GM19099 (cell line): ENCODE data around the gene TGM2.

Experiments used
- POLR2A ChIP-seq: IDR thresholded peaks from 3 replicates; pipeline ENCODE4 v1.6.1; 2011; ENCODE audit warnings: low read depth; ENCODE audit not compliant: insufficient read length; ENCODE audit errors: extremely low read depth

The TGM2 gene

DNA sequence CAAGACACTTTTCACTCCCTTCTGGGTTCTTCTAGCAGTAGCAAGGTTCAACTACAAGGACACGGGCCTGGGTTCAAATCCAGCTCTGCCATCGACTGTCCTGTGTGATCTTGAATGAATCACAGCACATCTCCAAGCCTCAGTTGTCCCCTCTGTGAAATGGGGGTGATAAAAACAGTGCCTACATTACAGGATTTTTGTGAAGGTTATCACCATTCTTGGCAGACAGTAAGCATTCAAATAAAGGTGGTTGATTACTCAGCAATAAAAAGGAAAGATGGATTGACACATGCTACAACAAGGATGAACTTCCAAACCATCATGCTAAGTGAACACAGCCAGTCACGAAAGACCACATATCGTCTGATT lies 6.6 kb upstream of the TGM2 start:
- no peak for TF ChIP-seq POLR2A

DNA sequence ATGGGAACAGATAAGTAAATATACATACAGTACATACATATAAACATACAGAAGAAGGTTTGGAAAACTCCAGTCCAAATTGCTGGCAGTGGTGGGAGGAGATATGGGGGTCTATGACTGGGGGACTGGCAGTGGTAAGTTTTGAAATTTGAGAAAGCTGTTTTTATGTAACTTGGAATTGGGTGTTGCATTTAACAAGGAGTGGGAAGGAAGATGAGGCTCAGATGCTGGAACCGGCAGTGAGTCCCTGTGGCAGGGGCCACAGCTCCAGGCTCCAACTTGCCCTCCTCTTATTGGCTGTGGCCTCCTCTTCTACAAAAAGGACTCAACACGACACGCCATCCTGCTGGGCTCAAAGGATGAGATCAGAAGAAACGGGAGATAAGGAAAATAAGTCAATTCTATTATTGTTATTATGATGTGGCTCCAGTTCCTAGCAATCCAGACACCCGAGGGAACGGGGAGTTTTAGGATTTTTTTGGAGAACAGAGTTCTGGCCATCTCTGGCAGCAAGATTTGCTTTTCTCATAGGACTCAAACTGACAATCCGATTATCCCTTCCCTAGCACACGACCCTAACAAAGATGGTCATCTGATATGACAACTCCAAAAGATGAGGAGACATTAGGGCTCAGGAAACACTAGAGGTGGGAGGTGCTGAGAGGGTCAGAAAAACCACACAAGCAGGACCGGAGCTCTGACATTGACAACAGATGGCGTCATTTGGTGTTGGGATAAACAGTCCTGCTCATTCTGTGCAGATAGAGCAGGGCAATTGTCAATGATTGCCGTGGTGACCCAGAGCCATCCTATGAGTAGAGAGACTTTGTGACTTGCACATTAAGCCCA lies 6.0 kb upstream of the TGM2 start:
- TF ChIP-seq POLR2A = no peak

DNA sequence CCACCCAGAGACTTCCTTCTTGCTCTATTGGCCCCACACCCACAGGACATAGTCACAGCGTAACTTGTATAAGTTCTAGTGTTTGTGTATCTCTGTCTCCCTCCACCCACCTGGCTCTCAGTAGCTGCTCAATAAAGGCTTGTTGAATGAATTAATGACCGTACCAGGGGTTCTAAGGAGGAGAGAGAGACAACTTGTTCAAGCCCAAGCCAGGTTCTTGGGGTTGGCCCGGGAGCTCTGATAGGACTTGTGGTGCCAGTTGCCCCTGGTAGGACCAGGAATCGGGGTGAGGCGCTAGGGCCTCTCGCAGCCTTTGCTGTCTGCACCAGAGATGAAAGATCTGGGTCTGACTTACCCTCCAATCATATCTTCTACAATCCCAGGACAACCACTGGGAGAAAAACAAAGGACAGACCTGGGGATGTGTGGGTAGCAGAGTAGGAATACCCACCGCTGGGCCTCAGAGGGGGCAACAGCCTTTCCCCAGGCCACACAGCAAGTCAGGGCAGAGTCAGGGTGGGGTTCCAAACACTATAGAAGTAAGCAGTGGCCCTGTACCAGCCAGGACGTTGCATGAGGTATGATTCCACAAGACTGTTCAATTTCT lies 5.3 kb upstream of the TGM2 start:
- TF ChIP-seq POLR2A = no peak

DNA sequence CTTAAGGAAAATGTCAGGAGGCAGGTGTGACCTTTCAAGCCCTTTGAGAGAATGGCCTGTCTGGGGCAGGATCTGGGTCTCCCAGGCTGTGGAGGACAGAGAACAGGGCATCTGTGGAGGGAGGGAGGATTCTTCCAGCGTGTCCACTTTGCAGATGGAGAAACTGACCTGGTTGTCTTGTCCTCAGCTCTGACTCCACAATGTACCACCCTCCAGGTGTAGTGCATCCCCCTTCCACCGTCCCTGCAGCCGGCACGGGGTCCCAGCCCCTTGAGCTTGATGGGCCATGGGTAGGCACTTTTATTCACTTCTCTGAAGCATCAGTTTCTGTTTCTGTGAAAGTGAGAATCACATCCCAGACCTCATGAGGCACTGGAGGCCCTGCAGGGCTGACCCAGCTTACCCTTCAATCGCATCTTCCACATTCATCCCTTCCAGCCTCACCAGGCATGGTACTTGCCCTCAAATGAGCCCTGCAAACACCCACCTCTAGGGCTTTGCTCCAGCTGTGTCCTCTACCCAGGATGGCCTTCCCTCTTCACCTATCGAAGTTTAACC lies 4.6 kb upstream of the TGM2 start:
- TF ChIP-seq POLR2A = no peak

DNA sequence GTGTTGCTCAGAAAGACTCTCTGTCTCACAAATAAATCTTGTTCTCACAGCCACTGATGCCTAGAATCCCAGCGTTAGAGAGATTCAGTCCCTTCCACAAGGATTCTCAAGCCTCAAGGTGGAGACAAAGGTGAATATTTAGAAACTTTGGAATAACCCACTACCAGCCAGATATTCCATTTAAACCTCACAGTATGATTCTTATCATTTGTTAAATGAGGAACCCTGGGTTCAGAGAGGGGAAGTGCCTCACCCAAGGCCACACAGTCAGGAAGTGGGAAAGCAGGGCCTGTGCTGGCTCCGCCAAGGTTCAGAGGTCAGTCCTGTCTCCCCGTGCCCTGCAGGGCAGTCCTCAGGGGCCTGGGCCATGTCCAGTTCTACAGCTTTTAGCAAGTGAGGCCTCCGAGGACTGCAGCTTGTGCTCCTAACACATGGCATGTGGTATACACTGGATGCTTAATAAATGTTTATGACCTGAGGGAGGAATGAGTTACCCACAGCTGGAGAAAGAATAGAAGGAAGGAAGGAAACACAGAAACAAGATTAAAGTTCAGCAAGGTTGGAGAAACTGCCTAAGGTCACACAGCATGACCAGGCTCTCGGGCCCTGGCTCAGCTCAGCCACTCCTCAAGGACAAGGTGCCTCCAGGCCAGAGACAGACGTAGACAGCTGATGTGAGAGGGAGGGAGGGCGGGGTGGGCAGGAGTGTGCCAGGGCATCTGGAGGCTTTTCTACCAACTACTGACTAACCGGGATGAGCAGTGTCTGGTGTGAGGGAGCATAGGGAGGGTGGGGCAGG lies 3.9 kb upstream of the TGM2 start:
- no peak for TF ChIP-seq POLR2A

DNA sequence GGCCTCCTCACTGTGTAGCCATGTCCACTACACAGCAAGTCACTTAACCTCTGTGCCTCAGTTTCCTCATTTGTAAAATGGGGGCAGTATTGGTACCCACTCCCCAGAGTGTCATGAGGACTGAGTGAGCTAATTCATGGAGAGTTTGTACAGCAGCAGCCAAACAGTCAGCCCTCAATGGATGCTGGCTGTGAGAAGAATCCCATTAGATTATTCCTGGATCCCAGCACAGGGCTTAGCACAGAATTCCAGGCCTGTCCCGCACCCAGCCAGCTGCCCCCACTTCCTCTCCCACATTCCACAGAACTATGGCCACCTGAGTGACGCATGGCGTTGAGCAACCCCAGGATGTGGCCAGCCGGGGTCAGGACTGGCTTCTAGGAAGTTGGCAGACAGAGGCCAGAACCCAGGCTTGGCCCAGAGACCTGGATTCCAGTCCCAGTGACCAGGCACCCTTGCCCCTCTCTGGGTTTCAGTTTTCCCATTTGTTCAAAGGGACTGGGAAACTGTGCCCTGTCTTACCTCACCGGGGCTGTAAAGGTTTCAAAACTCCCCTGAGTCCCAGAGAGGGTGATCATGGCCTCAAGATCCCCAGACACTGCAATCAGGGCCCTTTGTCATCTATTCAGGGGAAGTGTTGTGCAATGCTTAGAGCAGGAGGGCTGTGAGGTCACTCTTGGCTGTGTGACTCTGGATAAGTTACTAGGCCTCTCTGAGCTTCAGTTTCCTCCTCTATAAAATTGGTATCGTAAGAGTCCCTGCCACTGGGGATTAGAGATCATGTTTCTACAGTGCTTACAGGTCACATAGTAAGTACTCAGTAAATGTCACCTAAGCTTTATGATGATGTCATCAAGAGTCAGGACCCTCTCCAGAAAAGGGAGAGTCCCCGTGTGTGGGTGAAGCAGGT lies 3.0 kb upstream of the TGM2 start:
- TF ChIP-seq POLR2A = no peak

DNA sequence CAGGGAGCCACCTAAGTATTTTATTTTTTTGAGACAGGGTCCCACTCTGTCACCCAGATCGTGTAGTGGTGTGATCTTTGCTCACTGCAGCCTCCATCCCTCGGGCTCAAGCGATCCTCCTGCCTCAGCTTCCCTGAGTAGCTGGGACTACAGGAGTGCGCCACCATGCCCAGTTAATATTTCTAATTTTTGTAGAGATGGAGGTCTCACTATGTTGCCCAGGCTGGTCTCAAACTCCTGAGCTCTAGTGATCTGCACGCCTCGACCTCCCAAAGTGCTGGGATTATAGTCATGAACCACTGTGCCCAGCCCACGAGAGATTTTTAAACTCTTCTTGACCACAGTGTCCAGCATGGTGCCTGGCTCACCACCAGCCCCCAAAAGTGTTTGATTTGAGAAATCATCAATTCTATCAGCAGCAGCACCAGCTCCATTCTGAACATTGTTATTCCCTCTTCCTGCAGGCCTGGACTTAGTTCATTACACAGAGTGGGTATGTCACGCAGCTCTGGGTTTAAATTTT lies 2.3 kb upstream of the TGM2 start:
- no peak for TF ChIP-seq POLR2A

DNA sequence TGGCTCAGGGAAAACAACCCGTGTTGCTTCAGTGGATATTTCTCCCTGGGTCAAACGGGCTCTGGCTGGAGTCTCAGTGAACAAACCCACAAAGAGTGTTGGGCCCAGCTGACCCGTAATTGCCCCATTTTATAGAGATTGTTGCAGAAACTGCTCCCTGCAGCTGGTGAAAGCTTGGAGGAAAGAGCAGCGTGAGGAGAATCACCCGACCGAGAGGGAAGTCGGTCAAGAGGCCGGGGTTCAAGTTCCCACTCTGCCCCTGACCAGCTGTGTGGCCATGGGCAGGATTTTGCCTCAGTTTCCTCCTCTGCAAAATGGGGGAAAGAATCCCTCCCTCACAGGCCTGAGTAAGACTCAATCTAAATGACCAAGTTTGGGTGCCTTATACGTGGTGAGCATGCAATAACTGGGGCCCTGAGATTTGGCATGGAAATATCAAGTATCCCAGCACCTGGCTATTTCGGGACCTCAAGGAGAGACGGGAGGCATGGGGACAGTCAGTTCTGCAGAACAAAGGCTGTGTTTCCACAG lies 1.7 kb upstream of the TGM2 start:
- no peak for TF ChIP-seq POLR2A

DNA sequence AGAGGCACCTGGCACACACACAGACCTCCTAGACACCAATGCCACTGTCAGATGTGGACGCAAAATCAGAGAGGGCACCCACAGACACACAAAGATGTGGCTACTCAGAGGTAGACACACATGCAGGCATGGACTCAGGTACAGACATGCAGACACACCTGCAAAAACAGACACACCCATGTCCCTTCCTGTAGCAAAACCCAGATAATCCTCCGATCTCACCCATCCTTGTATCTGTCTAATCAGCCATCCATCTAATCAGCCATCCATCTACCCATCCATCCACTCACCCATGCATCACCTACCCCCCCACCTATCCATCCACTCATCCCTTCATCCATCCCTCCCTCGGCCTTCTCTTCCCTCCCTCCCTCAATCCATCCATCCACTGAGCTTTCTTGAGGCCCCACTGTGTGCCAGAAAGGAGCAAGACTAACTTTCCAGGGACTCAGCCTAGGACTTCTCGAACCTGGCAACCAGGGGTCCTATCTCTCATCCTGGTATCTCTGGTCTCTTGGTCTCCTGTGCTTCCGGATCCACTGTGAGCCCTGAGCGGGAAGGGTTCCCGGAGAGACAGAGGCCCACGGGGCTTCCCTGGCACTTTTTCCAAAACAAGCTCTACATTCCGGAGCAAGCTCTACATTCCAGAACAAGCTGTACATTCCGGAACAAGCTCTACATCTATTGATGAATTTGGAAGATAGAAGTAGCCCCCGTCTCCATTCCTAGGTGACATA lies 1.1 kb upstream of the TGM2 start:
- no peak for TF ChIP-seq POLR2A

DNA sequence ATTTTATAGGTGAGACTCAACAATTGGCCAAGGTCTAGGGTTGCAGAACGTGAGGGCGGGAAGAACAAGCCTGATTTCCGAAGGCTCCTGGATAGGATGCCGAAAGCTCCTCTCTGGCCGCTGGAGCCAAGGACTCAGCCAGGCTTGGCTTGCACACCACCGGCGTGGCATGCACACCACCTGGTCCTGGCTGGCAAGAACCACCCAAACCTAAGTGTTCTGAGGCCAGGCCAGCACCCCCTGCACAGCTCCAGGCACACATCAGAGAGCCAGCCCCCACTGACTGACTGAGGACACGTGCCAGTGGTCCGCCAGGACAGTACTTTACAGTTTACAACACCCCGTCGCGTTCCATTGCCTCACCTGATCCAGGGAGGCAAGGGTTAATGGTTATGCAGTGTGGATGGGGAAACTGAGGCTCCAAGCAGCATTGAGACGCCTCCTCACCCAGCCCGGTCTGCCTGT lies 414 bp downstream of the TGM2 start:
- no peak for TF ChIP-seq POLR2A

DNA sequence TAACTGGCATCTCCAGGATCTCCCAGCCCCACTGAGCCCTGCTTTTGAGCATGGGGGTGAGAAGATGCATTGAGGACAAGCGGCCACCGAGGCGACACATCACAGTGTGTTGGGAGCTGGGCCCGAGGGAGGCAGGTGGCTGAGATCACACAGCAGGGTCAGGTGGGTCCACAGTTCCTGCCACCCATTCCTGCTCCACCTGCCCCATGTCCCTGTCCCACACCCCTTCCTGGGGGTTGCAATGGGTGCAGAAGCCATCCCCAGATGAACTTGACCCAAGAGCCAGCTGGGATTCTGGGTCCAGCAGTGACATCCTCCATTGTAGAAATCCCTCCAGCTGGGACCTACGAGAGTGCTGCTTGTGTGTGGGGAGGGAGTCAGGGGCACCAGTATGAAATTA lies 1.0 kb downstream of the TGM2 start:
- TF ChIP-seq POLR2A = no peak

DNA sequence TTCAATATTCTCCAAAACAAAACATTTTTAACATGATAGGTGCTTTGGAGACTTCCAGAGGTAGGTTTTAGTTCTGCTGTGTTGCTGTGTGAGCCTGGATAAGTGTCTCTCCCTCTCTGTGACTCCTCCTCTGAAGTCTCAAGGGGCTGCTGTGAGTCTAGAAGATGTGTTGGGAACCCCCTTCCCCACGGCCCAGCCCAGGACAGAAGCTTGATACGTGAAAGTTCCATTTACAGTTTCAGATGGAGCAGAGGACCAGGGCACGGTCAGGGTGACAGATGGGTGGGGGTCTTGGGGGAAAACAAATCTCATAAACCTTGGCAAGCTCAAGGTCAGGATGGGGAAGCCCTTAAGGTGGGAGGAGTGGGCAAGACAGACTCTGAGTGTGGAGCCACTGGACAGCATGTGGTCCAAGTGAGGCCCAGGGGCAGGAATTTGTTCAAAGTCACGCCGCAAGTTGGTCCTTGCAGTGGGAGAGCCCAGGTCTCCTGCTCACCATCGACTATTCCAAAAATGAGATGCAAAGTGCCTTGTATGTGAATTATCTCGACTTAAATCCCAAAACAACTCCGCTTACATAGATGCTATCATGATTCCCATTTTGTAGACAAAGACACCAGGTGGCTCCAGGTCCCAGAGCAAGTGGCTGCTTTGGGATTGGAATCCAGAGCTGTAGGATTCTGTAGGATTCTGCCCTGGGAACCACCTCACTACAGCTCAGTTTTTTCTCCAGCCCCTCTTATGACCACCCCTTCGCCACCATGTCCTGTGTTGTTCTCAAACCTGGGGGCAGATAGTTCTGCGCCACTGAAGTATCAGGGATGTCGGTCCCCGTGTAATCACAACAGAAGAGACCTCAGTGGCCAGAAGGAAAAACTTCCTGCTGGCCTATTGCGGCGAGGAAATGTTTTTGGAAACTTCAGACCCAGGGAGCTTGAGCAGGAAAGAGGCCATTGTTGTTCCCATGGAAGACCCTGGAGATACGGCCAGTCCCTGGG lies 1.9 kb downstream of the TGM2 start:
- TF ChIP-seq POLR2A = no peak
